Measurements from ENCODE around the gene PTPRR. TPM values are rescaled to one million over a fixed set of nuclear protein-coding genes. Genes with fewer than 3 reads are reported as not detected.
A peak's percentile ranks its signal among the peaks of the same experiment; 100 is the strongest.

The PTPRR gene
- total RNA-seq, 1 experiment from 2014 or later = 0.46 TPM

DNA sequence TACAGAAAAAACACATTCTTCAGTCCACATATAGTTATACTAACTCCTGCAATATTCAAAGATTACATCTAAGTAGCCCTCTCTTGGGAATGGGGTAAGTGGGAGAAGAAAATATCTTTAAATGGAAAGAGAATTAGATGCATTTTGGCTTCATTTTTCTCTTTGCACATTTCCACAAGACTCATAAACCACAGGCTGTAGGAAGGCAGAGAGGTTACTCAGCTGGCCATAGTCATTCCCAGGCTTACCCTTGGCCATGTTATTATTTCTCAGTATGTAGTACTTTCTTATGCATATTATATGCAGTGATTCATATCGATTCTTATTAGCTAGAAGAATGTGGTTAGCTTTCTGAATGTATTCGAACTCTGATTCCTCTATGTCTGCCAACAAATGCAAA lies 92.2 kb downstream of the PTPRR start:
- Mint-ChIP-seq H3K9me3 (no peaks in the 10 kb centered on the region), H3K27ac (no peak overlapping the region), H3K36me3 (no peaks in the 10 kb centered on the region), H3K27me3 (ENCODE audit: low read depth) (no peaks in the 10 kb centered on the region; the same call in 1 of the 2 replicates), H3K4me3 (no peak overlapping the region), H3K4me1 (peaks cover 7% of the 10 kb centered on the region)
- TF ChIP-seq SP1 (CRISPR knock-in tag; conservative IDR thresholded peaks at IDR 0.05) = no peak
- TF ChIP-seq OVOL2 (CRISPR knock-in tag; IDR thresholded peaks at IDR 0.05; ENCODE audit: borderline replicate concordance) = no peak
- TF ChIP-seq, protein P1, sequence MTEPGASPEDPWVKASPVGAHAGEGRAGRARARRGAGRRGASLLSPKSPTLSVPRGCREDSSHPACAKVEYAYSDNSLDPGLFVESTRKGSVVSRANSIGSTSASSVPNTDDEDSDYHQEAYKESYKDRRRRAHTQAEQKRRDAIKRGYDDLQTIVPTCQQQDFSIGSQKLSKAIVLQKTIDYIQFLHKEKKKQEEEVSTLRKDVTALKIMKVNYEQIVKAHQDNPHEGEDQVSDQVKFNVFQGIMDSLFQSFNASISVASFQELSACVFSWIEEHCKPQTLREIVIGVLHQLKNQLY (CRISPR knock-in tag; IDR thresholded peaks at IDR 0.05) = no peak
- TF ChIP-seq, protein P2, sequence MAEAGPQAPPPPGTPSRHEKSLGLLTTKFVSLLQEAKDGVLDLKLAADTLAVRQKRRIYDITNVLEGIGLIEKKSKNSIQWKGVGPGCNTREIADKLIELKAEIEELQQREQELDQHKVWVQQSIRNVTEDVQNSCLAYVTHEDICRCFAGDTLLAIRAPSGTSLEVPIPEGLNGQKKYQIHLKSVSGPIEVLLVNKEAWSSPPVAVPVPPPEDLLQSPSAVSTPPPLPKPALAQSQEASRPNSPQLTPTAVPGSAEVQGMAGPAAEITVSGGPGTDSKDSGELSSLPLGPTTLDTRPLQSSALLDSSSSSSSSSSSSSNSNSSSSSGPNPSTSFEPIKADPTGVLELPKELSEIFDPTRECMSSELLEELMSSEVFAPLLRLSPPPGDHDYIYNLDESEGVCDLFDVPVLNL (CRISPR knock-in tag; IDR thresholded peaks at IDR 0.05; ENCODE audit: borderline replicate concordance, low read depth) = no peak
- TF ChIP-seq, protein P3, sequence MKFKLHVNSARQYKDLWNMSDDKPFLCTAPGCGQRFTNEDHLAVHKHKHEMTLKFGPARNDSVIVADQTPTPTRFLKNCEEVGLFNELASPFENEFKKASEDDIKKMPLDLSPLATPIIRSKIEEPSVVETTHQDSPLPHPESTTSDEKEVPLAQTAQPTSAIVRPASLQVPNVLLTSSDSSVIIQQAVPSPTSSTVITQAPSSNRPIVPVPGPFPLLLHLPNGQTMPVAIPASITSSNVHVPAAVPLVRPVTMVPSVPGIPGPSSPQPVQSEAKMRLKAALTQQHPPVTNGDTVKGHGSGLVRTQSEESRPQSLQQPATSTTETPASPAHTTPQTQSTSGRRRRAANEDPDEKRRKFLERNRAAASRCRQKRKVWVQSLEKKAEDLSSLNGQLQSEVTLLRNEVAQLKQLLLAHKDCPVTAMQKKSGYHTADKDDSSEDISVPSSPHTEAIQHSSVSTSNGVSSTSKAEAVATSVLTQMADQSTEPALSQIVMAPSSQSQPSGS (CRISPR knock-in tag; IDR thresholded peaks at IDR 0.05; ENCODE audit: borderline replicate concordance, low read depth) = no peak
- no peak for TF ChIP-seq JUN (CRISPR knock-in tag; IDR thresholded peaks at IDR 0.05)
- no peak for TF ChIP-seq ZNF232 (CRISPR knock-in tag; IDR thresholded peaks at IDR 0.05)
- no peak for TF ChIP-seq ZNF121 (CRISPR knock-in tag; IDR thresholded peaks at IDR 0.05)
- no peak for TF ChIP-seq CDX4 (CRISPR knock-in tag; IDR thresholded peaks at IDR 0.05; ENCODE audit: borderline replicate concordance)
- no peak for TF ChIP-seq ATF1 (CRISPR knock-in tag; IDR thresholded peaks at IDR 0.05)
- no peak for TF ChIP-seq ELF4 (CRISPR knock-in tag; IDR thresholded peaks at IDR 0.05; ENCODE audit: low read depth)
- TF ChIP-seq FOXJ3 (CRISPR knock-in tag; IDR thresholded peaks at IDR 0.05; ENCODE audit: borderline replicate concordance) = no peak
- TF ChIP-seq, protein P4, sequence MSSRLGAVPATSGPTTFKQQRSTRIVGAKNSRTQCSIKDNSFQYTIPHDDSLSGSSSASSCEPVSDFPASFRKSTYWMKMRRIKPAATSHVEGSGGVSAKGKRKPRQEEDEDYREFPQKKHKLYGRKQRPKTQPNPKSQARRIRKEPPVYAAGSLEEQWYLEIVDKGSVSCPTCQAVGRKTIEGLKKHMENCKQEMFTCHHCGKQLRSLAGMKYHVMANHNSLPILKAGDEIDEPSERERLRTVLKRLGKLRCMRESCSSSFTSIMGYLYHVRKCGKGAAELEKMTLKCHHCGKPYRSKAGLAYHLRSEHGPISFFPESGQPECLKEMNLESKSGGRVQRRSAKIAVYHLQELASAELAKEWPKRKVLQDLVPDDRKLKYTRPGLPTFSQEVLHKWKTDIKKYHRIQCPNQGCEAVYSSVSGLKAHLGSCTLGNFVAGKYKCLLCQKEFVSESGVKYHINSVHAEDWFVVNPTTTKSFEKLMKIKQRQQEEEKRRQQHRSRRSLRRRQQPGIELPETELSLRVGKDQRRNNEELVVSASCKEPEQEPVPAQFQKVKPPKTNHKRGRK (CRISPR knock-in tag; IDR thresholded peaks at IDR 0.05; ENCODE audit: borderline replicate concordance) = no peak
- no peak for TF ChIP-seq USF1 (CRISPR knock-in tag; IDR thresholded peaks at IDR 0.05)
- POLR2A ChIA-PET = no interaction called here
- no peak for DNase-seq (ENCODE audit: low spot score)
- CTCF ChIA-PET = no interaction called here
- no peak for ATAC-seq

DNA sequence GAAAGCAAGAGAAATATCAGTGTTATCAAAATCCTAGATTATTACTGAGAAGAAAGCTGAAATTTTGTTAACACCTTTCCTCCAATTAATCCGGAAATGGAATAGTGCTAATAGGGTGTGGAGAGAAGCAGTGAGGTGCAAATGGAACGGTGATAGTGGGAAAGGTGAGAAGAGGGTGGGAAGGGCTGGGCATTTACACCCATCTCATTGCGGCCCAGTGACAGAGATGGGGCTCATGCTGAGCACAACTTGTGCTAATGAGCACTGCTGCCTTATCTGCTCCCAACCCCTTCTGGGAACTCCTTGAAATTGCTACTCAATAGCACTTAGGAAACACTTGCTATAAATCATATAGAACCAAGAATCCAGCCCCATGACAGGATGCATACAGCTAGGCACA lies 94.4 kb downstream of the PTPRR start:
- POLR2A ChIA-PET = no interaction called here
- ATAC-seq = peak; percentile 32; the same call in 1 of the 2 replicates
- Mint-ChIP-seq H3K36me3 (no peaks in the 10 kb centered on the region), H3K4me3 (no peak overlapping the region), H3K27me3 (ENCODE audit: low read depth) (no peaks in the 10 kb centered on the region; the same call in 1 of the 2 replicates), H3K4me1 (peaks cover 11% of the 10 kb centered on the region), H3K9me3 (no peaks in the 10 kb centered on the region), H3K27ac (no peak overlapping the region)
- CTCF ChIA-PET = no interaction called here
- DNase-seq (ENCODE audit: low spot score) = no peak
- TF ChIP-seq, protein P5, sequence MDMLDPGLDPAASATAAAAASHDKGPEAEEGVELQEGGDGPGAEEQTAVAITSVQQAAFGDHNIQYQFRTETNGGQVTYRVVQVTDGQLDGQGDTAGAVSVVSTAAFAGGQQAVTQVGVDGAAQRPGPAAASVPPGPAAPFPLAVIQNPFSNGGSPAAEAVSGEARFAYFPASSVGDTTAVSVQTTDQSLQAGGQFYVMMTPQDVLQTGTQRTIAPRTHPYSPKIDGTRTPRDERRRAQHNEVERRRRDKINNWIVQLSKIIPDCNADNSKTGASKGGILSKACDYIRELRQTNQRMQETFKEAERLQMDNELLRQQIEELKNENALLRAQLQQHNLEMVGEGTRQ (CRISPR knock-in tag; IDR thresholded peaks at IDR 0.05) = no peak
- TF ChIP-seq, protein P1 (CRISPR knock-in tag; IDR thresholded peaks at IDR 0.05) = no peak
- TF ChIP-seq CTCF (IDR thresholded peaks at IDR 0.05) (no peak), JUN (CRISPR knock-in tag; IDR thresholded peaks at IDR 0.05) (no peak), SOX15 (CRISPR knock-in tag; IDR thresholded peaks at IDR 0.05) (no peak), ETV6 (CRISPR knock-in tag; IDR thresholded peaks at IDR 0.05) (no peak), GABPB1 (CRISPR knock-in tag; IDR thresholded peaks at IDR 0.05) (no peak), RORB (CRISPR knock-in tag; IDR thresholded peaks at IDR 0.05) (no peak), ZNF423 (CRISPR knock-in tag; IDR thresholded peaks at IDR 0.05) (no peak), CREM (CRISPR knock-in tag; IDR thresholded peaks at IDR 0.05) (no peak), SMAD3 (CRISPR knock-in tag; IDR thresholded peaks at IDR 0.05; ENCODE audit: borderline replicate concordance) (no peak), E2F5 (CRISPR knock-in tag; IDR thresholded peaks at IDR 0.05) (no peak)
- TF ChIP-seq, protein P6, sequence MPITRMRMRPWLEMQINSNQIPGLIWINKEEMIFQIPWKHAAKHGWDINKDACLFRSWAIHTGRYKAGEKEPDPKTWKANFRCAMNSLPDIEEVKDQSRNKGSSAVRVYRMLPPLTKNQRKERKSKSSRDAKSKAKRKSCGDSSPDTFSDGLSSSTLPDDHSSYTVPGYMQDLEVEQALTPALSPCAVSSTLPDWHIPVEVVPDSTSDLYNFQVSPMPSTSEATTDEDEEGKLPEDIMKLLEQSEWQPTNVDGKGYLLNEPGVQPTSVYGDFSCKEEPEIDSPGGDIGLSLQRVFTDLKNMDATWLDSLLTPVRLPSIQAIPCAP (CRISPR knock-in tag; IDR thresholded peaks at IDR 0.05) = no peak

All from WTC11 (cell line).